ENCODE results near the gene AFF3. TPM values are rescaled to one million over a fixed set of nuclear protein-coding genes. Genes with fewer than 3 reads are reported as not detected.

AFF3 gene
- total RNA-seq, 4 donors from 2014 or later = 3.1 to 5.0 (median 3.7) TPM

DNA sequence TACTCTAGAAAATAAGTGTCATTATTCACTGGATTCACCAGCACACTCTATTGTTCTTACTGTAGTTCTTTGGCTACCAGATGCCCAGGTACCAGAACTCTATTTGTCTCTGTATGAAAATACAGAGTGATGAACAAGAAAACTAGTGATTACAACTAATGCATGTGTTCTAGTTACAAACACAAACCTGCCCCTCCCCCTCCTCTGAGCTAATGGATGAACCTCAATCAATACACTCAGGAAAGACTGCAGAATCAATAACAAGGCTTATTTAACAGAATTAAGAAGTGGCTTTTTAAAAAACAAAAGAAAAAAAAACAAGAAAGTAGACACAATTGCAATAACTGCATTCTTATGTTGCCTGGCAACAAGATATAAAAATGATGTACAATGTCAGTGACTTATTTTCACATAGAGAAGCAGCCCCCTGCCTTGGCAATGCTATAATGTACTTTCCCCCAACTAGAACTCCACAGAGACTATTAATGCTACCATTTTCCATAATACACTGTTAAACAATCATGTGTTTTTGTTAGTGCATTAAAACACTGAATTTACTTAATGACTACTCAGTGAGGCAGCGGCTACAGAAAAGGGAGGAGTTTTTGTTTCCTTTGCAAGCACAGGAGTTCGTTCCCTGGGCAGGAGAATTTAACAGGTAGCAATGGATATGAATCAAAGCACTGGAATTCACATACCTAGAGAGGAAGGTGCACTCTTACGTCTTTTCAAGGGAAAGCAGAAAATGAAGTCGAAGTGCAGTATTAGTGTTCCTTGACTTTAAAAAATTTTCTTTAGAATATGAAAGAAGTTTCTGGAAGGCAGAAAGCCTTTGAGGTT, 333.8 kb downstream of the AFF3 start:
- H3K36me3 ChIP-seq = no peaks in the 10 kb centered on the region
- TF ChIP-seq POLR2AphosphoS5 (IDR thresholded peaks at IDR 0.05) (no peak), EP300 (IDR thresholded peaks at IDR 0.05) (no peak), POLR2A (IDR thresholded peaks at IDR 0.05) (no peak)
- TF ChIP-seq, protein P1, sequence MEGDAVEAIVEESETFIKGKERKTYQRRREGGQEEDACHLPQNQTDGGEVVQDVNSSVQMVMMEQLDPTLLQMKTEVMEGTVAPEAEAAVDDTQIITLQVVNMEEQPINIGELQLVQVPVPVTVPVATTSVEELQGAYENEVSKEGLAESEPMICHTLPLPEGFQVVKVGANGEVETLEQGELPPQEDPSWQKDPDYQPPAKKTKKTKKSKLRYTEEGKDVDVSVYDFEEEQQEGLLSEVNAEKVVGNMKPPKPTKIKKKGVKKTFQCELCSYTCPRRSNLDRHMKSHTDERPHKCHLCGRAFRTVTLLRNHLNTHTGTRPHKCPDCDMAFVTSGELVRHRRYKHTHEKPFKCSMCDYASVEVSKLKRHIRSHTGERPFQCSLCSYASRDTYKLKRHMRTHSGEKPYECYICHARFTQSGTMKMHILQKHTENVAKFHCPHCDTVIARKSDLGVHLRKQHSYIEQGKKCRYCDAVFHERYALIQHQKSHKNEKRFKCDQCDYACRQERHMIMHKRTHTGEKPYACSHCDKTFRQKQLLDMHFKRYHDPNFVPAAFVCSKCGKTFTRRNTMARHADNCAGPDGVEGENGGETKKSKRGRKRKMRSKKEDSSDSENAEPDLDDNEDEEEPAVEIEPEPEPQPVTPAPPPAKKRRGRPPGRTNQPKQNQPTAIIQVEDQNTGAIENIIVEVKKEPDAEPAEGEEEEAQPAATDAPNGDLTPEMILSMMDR (IDR thresholded peaks at IDR 0.05) = no peak
- H3K27me3 ChIP-seq = no peaks in the 10 kb centered on the region
- H3K4me3 ChIP-seq = no peak overlapping the region
- H3K27ac ChIP-seq = no peak overlapping the region
- no peak for DNase-seq (ENCODE audit: low spot score in 2 of 2)
- H3K4me1 ChIP-seq = no peaks in the 10 kb centered on the region
- H3K9me3 ChIP-seq = no peaks in the 10 kb centered on the region
- 67% methylated on average over 4 of the region's 4 CpGs for WGBS

DNA sequence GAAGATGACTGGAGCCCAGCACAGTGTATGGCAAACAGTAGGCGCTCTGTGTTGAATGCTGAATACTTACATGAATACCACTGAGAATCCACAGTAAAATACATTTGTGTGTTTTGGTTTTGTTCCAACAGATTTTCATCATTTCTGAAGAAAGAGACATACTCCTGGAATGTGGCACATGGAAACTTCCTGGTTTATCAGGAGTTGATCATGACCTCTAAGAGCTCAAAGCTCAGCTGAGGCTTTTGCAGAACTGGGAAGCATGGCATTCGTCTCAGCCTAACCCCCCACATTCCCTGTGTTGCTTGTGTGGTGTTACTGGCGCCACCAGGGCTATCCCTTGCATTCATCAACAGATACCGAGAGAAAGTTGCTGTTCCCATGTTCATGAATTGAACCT, 335.6 kb downstream of the AFF3 start:
- DNase-seq (ENCODE audit: low spot score in 2 of 2) = no peak
- no peaks in the 10 kb centered on the region for H3K36me3 ChIP-seq
- H3K4me3 ChIP-seq = no peak overlapping the region
- no peak for TF ChIP-seq POLR2AphosphoS5 (IDR thresholded peaks at IDR 0.05)
- no peak for TF ChIP-seq POLR2A (IDR thresholded peaks at IDR 0.05)
- TF ChIP-seq EP300 (IDR thresholded peaks at IDR 0.05) = no peak
- TF ChIP-seq, protein P1 (IDR thresholded peaks at IDR 0.05) = no peak
- H3K4me1 ChIP-seq = no peaks in the 10 kb centered on the region
- no peaks in the 10 kb centered on the region for H3K9me3 ChIP-seq
- H3K27ac ChIP-seq = no peak overlapping the region
- 88% methylated on average over 4 of the region's 4 CpGs for WGBS
- no peaks in the 10 kb centered on the region for H3K27me3 ChIP-seq

DNA sequence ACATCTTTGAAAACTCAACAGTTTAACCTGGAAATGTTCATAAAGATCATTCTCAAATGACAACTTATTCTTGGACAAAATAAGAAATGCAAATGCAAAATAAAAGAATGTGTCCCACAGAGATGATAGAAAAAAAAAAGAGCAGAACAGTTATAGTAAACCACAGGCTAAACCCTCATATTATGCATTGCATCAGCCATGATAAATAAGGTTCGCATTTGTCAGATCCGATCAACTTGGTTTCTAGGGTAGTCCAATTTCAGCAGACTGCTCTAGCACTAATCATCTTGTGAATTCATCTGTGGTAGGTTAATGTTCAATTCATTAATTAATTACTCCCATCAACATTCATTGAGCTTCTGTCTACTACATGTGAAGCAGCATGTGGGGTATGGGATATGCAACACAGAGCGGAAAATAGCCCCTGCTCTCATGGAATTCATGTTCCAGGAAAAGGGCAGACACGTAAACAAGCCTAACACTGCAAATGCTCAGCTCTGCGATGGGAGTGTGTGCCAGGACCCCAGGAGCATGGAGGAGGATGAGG, 336.4 kb downstream of the AFF3 start:
- TF ChIP-seq POLR2AphosphoS5 (IDR thresholded peaks at IDR 0.05) (no peak), POLR2A (IDR thresholded peaks at IDR 0.05) (no peak), EP300 (IDR thresholded peaks at IDR 0.05) (no peak)
- TF ChIP-seq, protein P1 (IDR thresholded peaks at IDR 0.05) = no peak
- Histone ChIP-seq H3K4me1 (no peaks in the 10 kb centered on the region), H3K9me3 (no peaks in the 10 kb centered on the region), H3K27me3 (no peaks in the 10 kb centered on the region), H3K36me3 (no peaks in the 10 kb centered on the region), H3K4me3 (no peak overlapping the region), H3K27ac (no peak overlapping the region)
- 98% methylated on average over 5 of the region's 5 CpGs for WGBS
- DNase-seq (ENCODE audit: low spot score in 2 of 2) = no peak

DNA sequence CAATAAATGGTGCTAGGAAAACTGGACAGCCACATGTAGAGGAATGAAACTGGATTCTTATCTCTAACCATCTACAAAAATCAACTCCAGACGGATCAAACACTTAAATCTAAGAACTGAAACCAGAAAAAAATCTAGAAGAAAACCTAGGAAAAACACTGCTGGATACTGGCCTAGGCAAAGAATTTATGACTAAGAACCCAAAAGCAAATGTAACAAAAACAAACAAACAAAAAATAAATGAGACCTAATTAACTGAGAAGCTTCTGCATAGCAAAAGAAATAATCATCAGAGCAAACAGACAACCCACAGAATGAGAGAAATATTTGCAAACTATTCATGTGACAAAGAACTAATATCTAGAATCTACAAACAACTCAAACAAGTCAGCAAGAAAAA, 338.5 kb downstream of the AFF3 start:
- no peaks in the 10 kb centered on the region for H3K27me3 ChIP-seq
- WGBS = 45% methylated on average over 1 of the region's 1 CpG
- no peak for DNase-seq (ENCODE audit: low spot score in 2 of 2)
- no peaks in the 10 kb centered on the region for H3K4me1 ChIP-seq
- H3K4me3 ChIP-seq = no peak overlapping the region
- no peaks in the 10 kb centered on the region for H3K36me3 ChIP-seq
- TF ChIP-seq, protein P1 (IDR thresholded peaks at IDR 0.05) = no peak
- TF ChIP-seq EP300 (IDR thresholded peaks at IDR 0.05) (no peak), POLR2AphosphoS5 (IDR thresholded peaks at IDR 0.05) (no peak), POLR2A (IDR thresholded peaks at IDR 0.05) (no peak)
- no peaks in the 10 kb centered on the region for H3K9me3 ChIP-seq
- no peak overlapping the region for H3K27ac ChIP-seq

DNA sequence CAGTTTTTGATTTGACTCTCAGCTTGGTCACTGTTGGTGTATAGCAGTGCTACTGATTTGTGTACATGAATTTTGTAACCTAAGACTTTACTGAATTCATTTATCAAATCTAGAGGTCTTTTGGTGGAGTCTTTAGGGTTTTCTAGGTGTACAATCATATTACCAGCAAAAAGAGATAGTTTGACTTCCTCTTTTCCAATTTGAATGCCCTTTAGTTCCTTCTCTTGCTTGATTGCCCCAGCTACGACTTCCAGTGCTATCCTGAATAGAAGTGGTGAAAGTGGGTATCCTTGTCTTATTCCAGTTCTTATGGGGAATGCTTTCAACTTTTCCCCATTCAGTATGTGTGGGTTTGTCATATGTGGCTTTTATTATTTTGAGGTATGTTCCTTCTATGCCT, 339.7 kb downstream of the AFF3 start:
- Histone ChIP-seq H3K27me3 (no peaks in the 10 kb centered on the region), H3K36me3 (no peaks in the 10 kb centered on the region), H3K27ac (no peak overlapping the region), H3K4me1 (no peaks in the 10 kb centered on the region), H3K9me3 (no peaks in the 10 kb centered on the region), H3K4me3 (no peak overlapping the region)
- whole genome bisulfite sequencing = 66% methylated on average over 1 of the region's 1 CpG
- no peak for DNase-seq (ENCODE audit: low spot score in 2 of 2)
- TF ChIP-seq POLR2AphosphoS5 (IDR thresholded peaks at IDR 0.05) (no peak), POLR2A (IDR thresholded peaks at IDR 0.05) (no peak), EP300 (IDR thresholded peaks at IDR 0.05) (no peak)
- TF ChIP-seq, protein P1 (IDR thresholded peaks at IDR 0.05) = no peak
